Measurements from ENCODE around the gene VEGFD. TPM values are rescaled to one million over a fixed set of nuclear protein-coding genes. Genes with fewer than 3 reads are reported as not detected.

The VEGFD gene, protein sequence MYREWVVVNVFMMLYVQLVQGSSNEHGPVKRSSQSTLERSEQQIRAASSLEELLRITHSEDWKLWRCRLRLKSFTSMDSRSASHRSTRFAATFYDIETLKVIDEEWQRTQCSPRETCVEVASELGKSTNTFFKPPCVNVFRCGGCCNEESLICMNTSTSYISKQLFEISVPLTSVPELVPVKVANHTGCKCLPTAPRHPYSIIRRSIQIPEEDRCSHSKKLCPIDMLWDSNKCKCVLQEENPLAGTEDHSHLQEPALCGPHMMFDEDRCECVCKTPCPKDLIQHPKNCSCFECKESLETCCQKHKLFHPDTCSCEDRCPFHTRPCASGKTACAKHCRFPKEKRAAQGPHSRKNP
- 4.8 TPM in 1 of 2 replicates, not detected in the other for total RNA-seq (2014; rRNA removed; shearing (Covaris generic))

DNA sequence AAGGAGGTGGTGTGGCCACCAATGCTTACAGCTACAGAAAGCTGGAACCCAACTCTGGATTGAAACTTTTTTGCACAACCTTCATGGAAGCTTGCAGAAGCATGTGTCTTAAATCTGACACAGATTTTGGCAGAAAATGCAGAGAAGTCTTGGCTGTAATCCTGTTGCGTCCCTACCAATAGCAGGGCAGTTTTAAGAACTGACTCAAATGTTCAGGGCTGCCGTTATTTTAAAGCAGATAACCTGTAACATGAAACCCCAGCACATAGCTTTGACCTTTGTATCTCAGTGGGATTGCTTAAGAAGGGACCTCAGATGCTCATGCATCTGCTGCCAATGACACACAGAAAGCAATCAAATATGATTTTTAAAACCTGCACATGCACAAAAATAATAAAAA lies at the start of gene VEGFD:
VEGFD (minus strand) TSS at position 110 of the 400 bp plus-strand sequence. CDS start 467 bp downstream, outside the sequence.
- no peak for DNase-seq (ENCODE audit: low read depth)

DNA sequence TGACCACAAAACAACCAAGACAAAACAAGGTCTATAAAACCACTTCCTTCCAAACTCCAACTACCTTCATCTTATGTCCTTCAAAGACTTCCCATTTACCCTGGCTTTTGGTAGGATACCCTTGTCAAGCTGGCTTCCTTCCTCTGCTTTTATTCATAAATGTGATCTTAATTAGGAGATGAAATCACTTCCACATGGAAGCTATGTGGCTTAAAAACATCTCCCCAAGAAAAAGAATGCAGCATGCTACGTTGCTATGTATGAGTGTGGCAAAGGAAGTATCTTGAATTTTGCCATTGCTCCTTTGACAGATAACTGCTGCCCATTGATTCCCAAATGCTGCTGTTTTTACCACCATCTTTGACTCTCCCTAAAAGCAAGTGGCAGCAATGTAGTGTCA lies 46.4 kb upstream of the VEGFD start:
- DNase-seq (ENCODE audit: low read depth): no peak

DNA sequence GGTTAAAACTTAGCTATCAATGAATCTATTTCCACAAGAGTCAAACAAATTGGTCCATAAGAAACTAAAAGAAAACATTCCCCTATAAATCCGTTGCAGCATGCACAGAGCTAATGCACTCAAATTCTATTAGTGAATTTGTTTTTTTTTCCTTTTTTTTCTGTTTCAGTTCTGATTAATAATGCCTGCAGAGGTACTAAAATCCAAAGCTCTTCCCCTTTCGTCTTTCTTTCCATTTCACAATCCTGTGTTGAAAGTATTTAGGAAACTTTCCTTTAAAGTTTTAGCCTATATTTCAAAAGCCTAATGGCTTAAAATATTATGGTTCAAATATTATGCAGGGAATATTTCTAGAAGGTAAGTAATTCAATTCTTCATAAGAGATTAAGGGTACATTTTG lies 45.9 kb upstream of the VEGFD start:
- DNase-seq (ENCODE audit: low read depth): no peak

DNA sequence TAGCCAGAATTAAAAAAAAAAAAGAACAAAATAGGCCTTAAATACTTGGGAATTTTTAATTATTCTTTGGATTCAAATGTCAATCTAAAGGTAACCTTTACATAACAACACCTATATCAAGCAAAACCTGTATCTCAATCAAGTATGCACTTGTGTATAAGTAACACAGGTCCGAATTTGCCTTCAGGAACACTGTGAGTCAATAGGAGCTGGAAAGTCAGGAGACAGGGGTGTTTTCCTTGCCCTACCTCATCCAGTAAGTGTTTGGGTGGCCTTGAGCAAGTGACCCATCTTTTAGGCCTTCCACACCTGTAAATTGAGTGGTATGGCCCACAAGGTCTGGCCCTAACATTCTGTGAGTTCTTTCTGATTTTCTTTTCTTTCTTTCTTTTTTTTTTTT lies 40.8 kb upstream of the VEGFD start:
- DNase-seq (ENCODE audit: low read depth): no peak

DNA sequence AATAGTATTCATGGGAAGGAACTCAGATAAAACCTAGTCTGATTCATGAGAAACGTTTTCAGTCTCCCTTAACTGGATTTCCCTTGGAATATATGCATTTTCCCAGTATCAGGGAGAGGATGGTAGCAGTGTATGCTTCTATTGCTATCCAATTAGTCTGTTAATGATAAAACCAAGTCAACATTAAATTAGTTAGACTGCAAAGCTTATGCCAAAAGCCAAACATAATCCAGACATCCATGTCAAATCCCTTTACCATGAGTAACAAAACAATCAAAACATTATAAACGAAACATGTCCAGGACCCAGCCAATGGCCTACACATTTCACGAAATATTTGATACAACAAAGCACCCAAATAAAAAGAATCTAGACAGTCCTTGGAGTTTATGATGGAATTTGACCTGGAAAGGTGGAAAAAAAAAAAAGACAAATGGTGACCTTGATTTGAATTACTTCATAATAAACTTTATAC lies 34.5 kb upstream of the VEGFD start:
- no peak for DNase-seq (ENCODE audit: low read depth)

DNA sequence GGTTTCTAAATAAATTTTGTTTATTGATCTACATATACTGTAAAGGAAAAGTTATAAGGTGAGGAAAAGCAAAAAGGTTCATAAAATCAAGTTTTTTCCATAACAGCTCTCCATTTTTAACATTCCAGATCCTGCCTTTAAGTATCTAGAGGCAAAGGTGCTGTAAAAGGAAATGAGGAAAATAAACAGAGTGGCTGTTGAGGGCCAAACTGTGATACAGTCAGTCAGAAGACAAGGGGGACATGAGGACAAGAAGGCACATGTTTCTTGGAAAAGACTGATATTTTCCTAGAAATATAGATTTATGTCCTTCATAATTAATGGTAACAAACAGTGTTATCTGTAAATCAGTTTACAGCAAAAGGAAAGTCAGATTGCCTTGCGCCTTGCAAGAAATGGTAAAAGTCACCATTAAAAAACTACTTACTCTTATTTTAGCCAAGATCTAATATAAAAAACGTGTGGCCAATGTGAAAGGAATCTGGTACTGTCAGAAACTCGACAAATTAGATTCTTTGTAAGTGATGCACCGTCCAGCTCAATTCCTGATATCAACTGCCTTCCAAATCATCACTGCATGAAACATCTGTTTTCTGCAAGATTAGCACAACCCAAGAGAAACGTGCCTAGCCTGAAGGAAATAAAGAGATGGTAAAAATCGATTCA lies 34.0 kb upstream of the VEGFD start:
- DNase-seq (ENCODE audit: low read depth): no peak

DNA sequence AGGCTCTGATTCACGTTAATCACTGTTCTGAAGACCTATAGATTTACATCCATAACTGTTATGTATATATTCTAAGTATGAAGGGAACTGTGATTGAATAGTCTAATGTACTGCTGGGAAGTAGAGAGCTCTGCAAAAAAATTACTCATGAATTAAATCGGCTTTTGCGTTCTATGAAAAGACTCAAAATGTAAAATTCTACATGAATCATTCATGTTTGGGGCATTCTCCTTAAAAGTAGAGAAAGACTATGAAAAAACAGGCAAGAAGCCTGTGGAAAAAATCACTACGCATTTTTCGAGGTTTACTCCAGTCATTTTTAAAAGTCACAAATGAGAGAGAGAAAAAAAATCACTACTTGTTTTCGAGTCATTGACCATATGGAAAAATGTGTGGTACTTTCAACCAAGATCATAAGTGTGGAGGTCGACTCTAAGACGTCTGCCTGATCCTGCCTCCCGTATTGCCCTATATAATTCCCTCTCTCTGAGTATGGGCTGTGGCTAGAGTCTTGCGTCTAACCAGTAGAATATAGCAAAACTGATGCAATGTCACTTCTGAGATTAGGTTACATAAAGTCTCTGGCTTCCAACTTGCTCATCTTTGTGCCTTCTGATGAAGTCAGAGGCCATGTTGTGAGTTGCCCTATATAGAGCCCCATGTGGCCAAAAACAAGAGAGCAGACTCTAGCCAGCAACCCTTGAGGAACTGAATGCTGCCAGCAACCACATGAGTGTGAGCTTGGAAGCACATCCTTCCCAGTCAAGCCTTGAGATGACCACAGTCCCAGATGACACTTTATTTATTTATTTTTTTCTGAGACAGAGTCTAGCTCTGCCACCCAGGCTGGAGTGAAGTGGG lies 32.1 kb upstream of the VEGFD start:
- DNase-seq (ENCODE audit: low read depth): peak; percentile 7

DNA sequence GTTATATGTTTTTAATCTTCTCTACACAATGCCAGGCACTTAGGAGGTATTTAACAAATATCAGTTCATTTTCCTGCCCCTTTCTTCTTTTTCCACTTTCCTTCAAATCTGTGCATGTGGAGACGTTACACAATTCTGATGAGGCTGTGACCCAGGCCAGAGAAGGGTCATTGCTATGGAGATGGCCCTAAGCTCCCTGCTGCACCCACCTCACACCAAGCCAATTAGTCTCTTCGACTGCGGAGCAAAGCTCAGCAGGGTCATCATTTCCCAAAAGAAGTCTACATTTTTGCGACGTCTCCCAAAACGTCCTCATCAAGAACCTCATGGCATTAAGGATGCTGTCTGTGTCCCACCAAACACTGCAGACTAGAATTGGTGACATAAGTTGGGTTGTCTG lies 28.9 kb upstream of the VEGFD start:
- DNase-seq (ENCODE audit: low read depth): no peak

DNA sequence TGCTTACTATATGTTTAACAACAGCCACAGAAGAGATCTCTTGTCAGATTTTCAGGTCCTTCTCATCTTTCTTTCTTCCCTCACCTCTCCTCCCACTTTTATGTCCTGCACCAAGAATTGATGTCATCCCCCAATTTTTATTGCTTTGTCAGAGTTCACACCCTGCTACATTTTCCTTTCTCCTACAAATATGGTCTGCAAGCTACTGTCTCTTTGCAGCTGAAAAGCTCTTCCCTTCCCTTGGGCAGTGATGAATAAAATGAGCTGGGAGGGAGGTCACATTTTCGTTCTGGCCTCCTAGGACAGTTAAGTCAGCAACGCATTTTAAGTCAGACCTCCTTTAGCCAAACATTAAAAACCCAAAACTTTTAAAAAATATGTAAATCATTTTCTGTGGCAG lies 26.7 kb upstream of the VEGFD start:
- DNase-seq (ENCODE audit: low read depth): no peak

DNA sequence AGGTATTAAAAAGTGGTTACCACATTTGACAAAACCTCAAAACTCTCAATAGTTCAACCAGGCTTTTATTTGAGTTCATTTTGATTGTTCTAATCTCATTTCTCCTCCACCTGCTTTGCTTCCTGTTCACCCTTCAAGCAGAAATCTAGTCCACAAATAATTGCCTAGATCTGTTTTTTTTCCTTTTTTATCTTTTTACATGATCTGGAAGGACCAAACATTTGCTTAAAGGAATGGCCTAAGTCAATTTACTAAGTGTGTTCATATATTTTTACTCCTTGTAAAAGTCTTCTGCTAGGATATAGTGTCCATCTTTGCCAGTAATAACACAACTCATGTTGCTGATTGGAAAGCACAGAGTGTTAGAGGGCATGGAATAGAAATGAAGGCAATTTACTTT lies 26.2 kb upstream of the VEGFD start:
- no peak for DNase-seq (ENCODE audit: low read depth)

DNA sequence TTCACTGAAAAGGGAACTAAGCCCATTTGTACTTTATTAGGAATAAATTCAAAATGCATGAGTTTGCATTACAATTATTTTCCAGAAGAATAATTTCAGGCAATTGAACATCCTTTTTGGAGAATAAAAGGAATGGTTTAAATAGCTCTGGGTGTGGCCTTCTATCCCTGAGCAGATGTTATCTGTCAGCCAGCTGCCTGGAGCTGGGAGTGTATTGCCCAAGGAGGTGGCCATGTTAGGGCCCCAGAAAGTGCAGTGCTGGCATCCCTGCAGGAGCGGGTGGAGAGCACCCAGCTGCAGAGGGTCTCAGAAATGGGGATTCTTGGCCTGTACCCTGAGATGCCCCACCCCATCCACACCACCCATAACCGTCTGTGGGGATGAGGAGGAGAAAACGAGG lies 21.6 kb upstream of the VEGFD start:
- DNase-seq (ENCODE audit: low read depth): no peak

DNA sequence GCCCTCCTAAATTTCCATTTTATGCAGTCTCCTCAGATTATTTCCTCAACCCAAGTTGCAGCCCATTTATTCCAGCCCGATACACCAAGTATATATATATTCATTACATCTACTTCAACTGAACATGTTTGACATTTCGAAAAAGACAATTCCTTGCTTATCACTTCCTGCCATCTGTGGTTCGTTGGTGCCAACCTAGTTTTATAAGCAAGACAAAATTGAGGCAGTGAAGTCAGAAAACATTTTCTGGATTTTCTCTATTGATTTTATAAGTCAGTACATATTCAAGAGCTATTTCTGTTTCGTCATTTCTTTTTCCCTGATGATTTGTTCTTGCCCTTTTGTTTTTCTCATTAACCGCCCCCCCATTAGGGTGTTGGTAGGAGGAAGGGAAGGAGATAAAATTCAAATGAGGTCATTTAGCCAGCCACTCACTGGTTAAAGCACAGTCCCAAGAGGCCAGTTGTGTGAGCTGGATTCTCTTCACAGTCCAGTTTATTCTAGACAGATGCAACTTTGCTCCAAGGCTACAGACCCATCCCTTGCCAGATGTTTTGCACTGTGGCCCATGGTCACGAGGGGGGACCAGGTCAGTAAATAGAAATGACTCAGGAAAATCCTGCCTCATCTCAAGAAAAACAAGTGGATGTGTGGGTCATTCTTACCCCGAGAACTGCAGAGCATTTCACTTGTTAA lies 20.3 kb upstream of the VEGFD start:
- no peak for DNase-seq (ENCODE audit: low read depth)

DNA sequence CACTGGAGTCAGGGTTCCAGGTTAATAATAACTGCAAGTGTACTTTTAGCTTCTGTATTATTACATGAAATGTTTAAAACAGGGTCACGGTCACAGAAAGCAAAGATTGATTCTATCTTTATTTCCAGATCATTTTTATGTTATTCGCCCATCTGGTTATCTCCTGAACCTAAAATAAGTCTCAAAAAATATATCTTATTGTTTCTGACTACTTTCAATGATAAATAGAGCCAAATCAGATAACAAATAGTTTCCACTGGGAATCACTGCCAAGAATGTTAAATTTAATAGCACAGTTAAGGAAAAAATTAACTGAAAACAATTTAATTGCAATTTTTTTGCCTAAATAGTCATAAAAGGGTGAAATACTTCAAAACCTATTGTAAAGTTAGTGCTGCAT lies 17.2 kb upstream of the VEGFD start:
- no peak for DNase-seq (ENCODE audit: low read depth)

DNA sequence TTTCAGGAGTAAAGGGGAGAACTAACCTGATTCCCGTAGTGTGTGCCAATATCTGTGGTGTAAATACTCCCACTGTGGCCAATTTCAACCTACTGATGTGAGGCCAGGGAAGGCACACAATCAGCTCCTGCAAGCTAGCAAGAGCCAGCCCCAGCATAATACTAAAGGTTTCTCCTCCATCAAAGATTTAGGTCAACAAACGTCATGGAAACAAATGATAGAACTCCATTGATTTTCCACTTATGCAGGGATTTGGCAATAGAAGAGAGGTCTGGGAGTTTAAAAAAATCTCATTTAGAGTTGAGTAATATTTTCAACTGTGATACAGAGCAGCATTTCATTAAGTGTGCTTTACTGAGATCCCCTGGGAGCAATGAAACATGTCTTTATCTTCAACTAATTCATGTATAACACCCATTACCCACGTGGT lies 15.8 kb upstream of the VEGFD start:
- no peak for DNase-seq (ENCODE audit: low read depth)

DNA sequence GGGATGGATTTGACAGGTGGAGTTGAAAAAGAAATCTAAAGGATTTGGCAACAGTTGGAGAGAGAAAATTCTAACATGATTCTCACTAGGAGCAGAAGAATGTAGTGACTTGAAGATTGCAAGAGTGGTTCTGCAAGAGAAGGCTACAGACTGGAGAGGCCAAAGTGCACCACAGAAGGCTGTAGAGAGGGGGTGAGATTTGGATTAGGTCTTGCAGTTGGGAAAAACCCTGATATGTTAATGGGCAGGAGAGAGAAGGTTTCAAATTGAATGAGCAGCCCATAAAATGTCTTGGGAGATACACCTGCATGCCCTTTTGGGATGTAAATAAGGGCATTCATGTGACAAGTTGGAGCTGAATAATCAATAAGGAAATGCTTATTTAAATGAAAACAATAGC lies 14.7 kb upstream of the VEGFD start:
- DNase-seq (ENCODE audit: low read depth): no peak

DNA sequence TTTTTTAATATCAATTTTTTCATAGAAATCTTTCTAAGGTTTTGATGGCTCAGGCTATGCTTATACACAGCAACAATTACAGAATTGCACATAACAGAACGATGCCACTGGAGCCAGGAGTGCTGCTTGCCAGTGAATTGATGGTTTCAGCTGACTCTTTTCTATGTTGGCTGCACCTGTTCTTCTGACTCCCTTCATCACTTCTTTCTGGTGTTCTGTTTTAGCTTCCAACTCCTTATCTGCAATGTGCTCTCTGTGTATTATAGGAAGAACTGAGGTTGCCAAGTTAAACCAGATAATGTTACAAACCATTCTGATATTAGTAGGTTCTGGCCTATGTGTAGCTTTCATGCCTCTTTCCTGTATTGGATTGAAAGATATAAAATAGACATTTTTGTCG lies 11.6 kb upstream of the VEGFD start:
- DNase-seq (ENCODE audit: low read depth): no peak

DNA sequence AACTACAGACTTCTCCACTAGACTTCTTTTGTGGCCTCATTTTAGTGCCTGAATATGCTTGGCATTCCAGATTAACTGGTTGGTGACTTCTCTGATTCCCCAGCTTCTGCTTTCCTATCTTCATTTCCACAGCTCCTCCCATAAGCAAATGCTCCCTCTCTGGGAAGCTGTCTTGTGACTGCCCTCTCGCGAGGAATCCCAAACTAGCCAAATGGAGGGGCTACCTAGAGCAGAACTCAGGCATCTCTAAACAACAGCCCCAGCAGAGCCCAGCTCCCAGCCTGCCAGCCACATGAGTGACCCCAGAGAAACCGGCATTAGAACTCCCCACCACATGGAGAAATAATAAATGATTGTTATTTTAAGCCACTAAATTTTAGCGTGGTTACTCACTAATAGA lies 7.6 kb upstream of the VEGFD start:
- no peak for DNase-seq (ENCODE audit: low read depth)

DNA sequence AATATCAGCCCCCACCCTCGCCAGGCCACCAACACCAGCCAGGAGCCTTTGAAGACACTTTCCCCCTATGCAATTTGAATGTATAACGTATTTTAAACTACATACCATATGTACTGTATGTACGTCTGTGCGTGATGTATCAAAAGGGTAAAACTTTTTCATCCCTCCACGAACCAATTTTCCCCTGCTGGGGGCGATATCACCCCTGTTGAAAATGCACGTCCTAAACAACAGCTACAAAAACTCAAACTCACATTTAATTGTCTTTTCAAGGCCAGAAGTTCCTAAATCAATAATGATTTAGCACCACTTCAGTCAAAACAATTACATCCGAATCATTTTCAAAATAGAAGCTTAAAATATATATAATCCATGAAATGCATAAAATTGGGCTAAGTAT lies 1.4 kb downstream of the VEGFD start:
- DNase-seq (ENCODE audit: low read depth): no peak

DNA sequence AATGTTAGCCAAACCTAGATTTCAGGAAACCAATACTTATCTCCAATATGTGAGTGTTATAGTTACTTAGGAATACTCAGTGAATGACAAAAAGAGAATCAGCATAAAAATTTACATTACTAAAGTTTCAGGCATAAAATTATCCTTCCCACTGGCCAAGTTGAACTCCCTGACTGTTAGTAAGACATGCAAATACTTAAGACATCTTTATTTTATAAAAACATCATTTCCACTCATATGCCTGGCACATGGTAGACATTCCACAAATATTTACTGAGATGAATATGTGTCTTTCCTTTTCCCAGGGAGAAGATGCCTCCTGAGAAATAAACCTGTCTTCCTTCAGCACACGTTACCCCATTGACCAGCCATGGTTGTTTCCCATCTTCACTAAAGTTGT lies 7.3 kb downstream of the VEGFD start:
- no peak for DNase-seq (ENCODE audit: low read depth)

DNA sequence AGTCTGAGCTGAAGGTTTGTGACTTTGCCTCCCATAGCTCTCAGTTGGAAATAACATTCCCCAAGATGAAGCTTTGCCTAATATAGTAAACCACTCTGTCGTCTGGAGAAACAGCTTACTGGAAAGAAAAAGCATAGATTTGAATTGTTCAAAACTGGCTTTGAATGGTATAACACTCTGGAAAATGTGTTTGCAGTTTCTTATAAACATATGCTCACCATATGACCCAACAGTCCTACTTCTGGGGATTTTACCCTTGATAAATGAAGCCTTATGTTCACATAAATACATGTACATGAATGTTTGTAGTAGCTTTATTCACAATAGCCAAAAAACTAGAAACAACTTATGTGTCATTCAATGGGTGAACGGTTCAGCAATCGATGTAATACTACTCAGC lies 10.2 kb downstream of the VEGFD start:
- DNase-seq (ENCODE audit: low read depth): no peak

DNA sequence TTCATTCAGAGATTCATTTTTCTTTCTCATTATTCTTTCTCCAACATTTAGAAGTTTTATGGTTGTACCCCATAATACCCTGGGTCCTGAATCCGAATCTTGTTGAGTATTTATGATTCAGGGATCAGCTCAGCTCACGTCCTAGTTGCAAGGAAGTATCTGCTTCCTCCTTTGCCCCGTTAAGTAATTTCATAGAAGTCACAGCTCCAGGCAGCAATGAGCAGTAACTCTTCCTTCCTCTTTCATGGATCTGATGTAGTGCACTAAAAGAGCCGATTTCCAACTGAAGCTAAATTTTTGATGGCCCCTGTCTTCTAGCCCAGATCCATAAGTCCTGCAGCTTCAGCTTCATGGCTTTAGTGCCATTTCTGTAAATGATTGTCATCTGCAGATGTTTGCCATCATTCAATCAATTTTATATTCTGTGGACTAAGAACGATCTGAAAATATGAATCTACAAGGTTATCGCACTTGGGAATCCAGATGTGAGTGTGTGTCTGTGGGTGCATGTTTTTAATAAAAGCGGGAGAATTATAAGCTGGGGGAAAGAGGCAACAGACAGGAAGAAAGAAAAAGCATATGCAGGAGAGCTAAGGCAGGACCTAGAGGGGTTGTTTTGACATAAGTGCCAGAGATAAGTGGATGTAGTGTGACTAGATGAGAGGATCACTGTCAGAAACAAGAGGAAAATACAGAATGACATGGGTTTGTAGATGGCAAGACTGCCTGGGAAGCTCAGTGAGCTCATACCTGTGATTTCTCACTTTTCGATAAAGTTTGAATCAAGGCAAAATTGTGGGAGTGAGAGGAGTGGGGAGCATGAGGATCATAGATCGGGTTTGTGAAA lies 17.5 kb downstream of the VEGFD start:
- DNase-seq (ENCODE audit: low read depth): no peak
